Left ventricle myocardium inferior (tissue), 1 donor: ENCODE data around the gene HOMER3. TPM values are rescaled to one million over a fixed set of nuclear protein-coding genes. Genes with fewer than 3 reads are reported as not detected.

Source experiments
- DNase-seq: peaks from one replicate; pipeline ENCODE4 v3.0.0-alpha.2; 2020
- H3K27ac ChIP-seq: fragments of 200-600 bp; replicated peaks from 2 replicates; pipeline ENCODE4 v1.8.0; 2021
- H3K27me3 ChIP-seq: fragments of 200-600 bp; 2 replicates; pipeline ENCODE4 v1.8.0; 2021; ENCODE audit warnings: low read depth
- H3K36me3 ChIP-seq: fragments of 200-600 bp; 2 replicates; pipeline ENCODE4 v1.8.0; 2021
- H3K4me1 ChIP-seq: fragments of 200-600 bp; 2 replicates; pipeline ENCODE4 v1.8.0; 2021
- H3K4me3 ChIP-seq: fragments of 200-600 bp; 2 replicates; pipeline ENCODE4 v1.8.0; 2021; ENCODE audit warnings: mild to moderate bottlenecking, moderate library complexity
- H3K9me3 ChIP-seq: fragments of 200-600 bp; replicated peaks from 2 replicates; pipeline ENCODE4 v1.8.0; 2021
- intact Hi-C: fragments of 100-400 bp; cut with micrococcal nuclease; formaldehyde crosslinking; loops from one replicate; pipeline ENCODE4 v1.11.0; 2022
- total RNA-seq: library from RNA; stranded (reverse); fragmentation: NEBNext Ultra II Directional; extraction: Animal tissue kit (Norgen Biotek cat#: 25700); gene quantifications from one replicate; pipeline ENCODE4 v1.2.1, GENCODE V29; 2021
- TF ChIP-seq, protein P1 (sequence below): fragments of 200-600 bp; IDR thresholded peaks from 2 replicates; pipeline ENCODE4 v1.8.0; 2021; ENCODE audit warnings: antibody characterized with exemption, mild to moderate bottlenecking, borderline replicate concordance
- donor health status: DM: no; HTN: yes; CAD: no; lungs with severe emphysema.

HOMER3 gene
- total RNA-seq, 1 donor from 2014 or later = 14.7 TPM

DNA sequence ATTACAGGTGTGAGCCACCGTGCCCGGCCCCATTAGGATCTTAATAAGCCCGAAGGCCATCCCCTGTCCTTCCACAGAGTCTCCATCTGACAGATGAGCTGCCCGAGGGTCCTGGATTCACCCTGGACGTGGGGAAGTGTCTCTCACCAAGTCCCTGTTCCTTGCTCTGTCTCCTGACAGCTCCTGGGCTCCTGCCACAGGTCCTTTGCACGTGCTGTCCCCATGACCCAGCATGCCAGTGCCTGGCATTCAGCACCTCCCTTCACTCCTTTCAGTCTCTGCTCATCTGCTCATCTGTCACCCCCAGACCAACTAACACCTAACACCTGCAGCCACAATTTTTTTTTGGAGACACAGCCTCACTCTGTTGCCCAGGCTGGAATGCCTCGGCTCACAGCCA is 59.5 kb downstream of the HOMER3 start:
- Histone ChIP-seq H3K4me3 (no peak overlapping the region), H3K27ac (no peak overlapping the region), H3K9me3 (peaks cover 6% of the 10 kb centered on the region), H3K27me3 (no peaks in the 10 kb centered on the region), H3K4me1 (no peaks in the 10 kb centered on the region), H3K36me3 (no peaks in the 10 kb centered on the region)
- intact Hi-C loops = no loop called here
- TF ChIP-seq, protein P1, sequence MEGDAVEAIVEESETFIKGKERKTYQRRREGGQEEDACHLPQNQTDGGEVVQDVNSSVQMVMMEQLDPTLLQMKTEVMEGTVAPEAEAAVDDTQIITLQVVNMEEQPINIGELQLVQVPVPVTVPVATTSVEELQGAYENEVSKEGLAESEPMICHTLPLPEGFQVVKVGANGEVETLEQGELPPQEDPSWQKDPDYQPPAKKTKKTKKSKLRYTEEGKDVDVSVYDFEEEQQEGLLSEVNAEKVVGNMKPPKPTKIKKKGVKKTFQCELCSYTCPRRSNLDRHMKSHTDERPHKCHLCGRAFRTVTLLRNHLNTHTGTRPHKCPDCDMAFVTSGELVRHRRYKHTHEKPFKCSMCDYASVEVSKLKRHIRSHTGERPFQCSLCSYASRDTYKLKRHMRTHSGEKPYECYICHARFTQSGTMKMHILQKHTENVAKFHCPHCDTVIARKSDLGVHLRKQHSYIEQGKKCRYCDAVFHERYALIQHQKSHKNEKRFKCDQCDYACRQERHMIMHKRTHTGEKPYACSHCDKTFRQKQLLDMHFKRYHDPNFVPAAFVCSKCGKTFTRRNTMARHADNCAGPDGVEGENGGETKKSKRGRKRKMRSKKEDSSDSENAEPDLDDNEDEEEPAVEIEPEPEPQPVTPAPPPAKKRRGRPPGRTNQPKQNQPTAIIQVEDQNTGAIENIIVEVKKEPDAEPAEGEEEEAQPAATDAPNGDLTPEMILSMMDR = no peak
- no peak for DNase-seq

DNA sequence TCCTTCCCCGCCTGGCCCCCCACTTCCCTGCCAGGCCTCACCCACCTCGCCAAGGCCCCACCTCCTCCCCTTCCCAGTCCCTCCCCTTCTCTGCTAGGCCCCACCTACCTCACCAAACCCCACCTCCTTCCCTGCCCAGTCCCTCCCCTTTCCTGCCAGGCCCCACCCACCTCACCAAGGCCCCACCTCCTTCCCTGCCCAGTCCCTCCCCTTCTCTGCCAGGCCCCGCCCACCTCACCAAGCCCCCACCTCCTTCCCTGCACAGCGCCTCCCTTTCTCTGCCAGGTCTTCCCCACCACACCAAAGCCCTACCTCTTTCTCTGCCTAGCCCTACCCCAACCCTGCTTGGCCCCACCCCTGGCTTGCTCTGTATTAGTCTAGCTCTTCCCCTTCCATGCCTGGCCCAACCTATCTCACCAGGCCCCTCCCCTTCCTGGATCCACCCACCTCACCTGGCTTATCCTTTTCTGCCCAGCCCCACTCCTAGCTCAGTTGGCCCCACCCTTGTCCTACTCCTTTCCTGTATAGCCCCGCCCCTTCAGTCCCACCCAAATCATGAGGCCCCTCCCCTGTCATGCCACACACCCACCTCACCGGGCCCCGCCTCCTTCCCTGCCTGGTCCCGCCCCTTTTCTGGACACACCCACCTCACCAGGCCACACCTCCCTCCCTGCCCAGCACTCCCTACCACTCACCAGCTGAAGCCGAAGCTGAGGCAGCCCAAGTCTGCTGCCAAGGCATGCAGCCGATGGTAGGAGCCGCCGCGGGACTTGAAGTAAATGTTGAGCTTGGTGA is 61.2 kb downstream of the HOMER3 start:
- H3K4me3 ChIP-seq = no peak overlapping the region
- no peaks in the 10 kb centered on the region for H3K36me3 ChIP-seq
- TF ChIP-seq, protein P1 = no peak
- no peak for DNase-seq
- H3K27ac ChIP-seq = no peak overlapping the region
- peaks cover 6% of the 10 kb centered on the region for H3K9me3 ChIP-seq
- H3K27me3 ChIP-seq = no peaks in the 10 kb centered on the region
- intact Hi-C loops = no loop called here
- H3K4me1 ChIP-seq = no peaks in the 10 kb centered on the region

Other genes with a start within 250 kb of the HOMER3 start
- gene COMP, start 149.9 kb downstream of the HOMER3 start, total RNA-seq = 1.2 TPM
- 32.3 TPM for gene UPF1, start 109.3 kb downstream of the HOMER3 start, total RNA-seq
- gene CERS1, start 45.1 kb downstream of the HOMER3 start, total RNA-seq = 1.4 TPM
- 128 TPM for gene COPE, start 21.8 kb downstream of the HOMER3 start, total RNA-seq
- 22.4 TPM for gene DDX49, start 21.5 kb downstream of the HOMER3 start, total RNA-seq
- 68.2 TPM for gene SUGP2, start 92.3 kb upstream of the HOMER3 start, total RNA-seq
- 15.0 TPM for gene ARMC6, start 92.4 kb upstream of the HOMER3 start, total RNA-seq
- 27.2 TPM for gene SLC25A42, start 122.8 kb upstream of the HOMER3 start, total RNA-seq
- 22.9 TPM for gene TMEM161A, start 197.3 kb upstream of the HOMER3 start, total RNA-seq
- 0.49 TPM for gene MEF2B, start 229.0 kb upstream of the HOMER3 start, total RNA-seq